WTC11 (cell line): ENCODE data around the gene LRRC3C.

Experiments used
- CTCF ChIP-seq: fragments of 200-600 bp; IDR thresholded peaks from 2 replicates; pipeline ENCODE4 v1.8.0; 2022; ENCODE audit warnings: antibody characterized with exemption
- GABPB1 ChIP-seq: sonication (generic); formaldehyde crosslinking; IDR thresholded peaks from 2 replicates; pipeline ENCODE4 v1.8.1; 2023; ENCODE audit warnings: mild to moderate bottlenecking, missing genetic modification reagents
- HMGXB4 ChIP-seq: sonication (generic); formaldehyde crosslinking; IDR thresholded peaks from 2 replicates; pipeline ENCODE4 v1.8.1; 2023; ENCODE audit warnings: mild to moderate bottlenecking, moderate library complexity, missing genetic modification reagents
- IRF1 ChIP-seq: sonication (generic); formaldehyde crosslinking; IDR thresholded peaks from 2 replicates; pipeline ENCODE4 v1.8.0; 2023; ENCODE audit warnings: missing genetic modification reagents
- MYBL2 ChIP-seq: sonication (generic); formaldehyde crosslinking; IDR thresholded peaks from 2 replicates; pipeline ENCODE4 v1.8.1; 2023; ENCODE audit warnings: mild to moderate bottlenecking, moderate library complexity, missing genetic modification reagents
- PRDM15 ChIP-seq: sonication (generic); formaldehyde crosslinking; IDR thresholded peaks from 2 replicates; pipeline ENCODE4 v1.8.0; 2022; ENCODE audit warnings: missing genetic modification reagents

DNA sequence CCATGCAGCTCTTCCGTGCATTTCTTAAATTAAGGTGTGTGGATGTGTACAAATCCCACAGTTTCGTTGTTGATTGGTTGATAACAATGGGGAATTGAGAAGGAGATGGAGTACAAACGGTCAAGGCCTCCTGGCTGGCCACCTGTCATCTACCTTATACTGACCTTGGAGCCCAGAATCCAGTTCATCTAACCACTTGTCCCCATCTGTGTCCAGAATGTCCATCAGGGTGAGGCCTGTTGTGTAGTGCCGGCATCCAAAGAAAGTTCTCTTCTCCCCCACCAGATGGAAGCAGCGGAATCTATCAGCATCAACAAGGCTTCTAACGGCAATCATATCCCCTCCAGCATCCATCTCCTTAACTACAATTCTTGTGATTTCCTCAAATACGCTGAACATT, 10.6 kb upstream of the LRRC3C start:
- no peak for TF ChIP-seq IRF1 (CRISPR knock-in tag)
- no peak for TF ChIP-seq MYBL2 (CRISPR knock-in tag)
- TF ChIP-seq CTCF, result no peak
- no peak for TF ChIP-seq GABPB1
- no peak for TF ChIP-seq HMGXB4
- TF ChIP-seq PRDM15, result no peak
